DMS53 (cell line): ENCODE results near the gene CNN2.

ENCODE experiments used
- DNase-seq: peaks from one replicate; lab custom pipeline; 2025; lab: John Stamatoyannopoulos, UW

Gene CNN2

GRCh38 chr19:1026783-1027649 is 608 bp downstream of the CNN2 start:
- peak; percentile 59 for DNase-seq

- peak; percentile 69 for DNase-seq
Measured at GRCh38 chr19:1027650-1028061, 1.2 kb downstream of the CNN2 start.

- peak; percentile 86 for DNase-seq
Measured at GRCh38 chr19:1028062-1028926, 1.9 kb downstream of the CNN2 start.

- DNase-seq = no peak
Measured at GRCh38 chr19:1032264-1032867, 6.0 kb downstream of the CNN2 start.

GRCh38 chr19:1035998-1036621 is 9.7 kb downstream of the CNN2 start:
- DNase-seq = no peak

GRCh38 chr19:1037621-1038064 is 11.2 kb downstream of the CNN2 start:
- no peak for DNase-seq

- peak; percentile 40 for DNase-seq
Measured at GRCh38 chr19:1038978-1039645, 12.7 kb downstream of the CNN2 start.

- peak; percentile 98 for DNase-seq
Measured at GRCh38 chr19:1039646-1040475, 13.5 kb downstream of the CNN2 start, which contains the start of gene ABCA7. ABCA7 (plus strand) TSS chr19:1040107; CDS start chr19:1041362, 1,255 bp downstream.

GRCh38 chr19:1040476-1041271 is 14.3 kb downstream of the CNN2 start:
- DNase-seq = peak; percentile 94

GRCh38 chr19:1041272-1041834 is 14.9 kb downstream of the CNN2 start:
- DNase-seq = no peak

GRCh38 chr19:1041835-1042685 is 15.7 kb downstream of the CNN2 start:
- DNase-seq = peak; percentile 92

GRCh38 chr19:1042689-1043511 is 16.5 kb downstream of the CNN2 start:
- DNase-seq = peak; percentile 34

GRCh38 chr19:1045247-1045603 is 18.8 kb downstream of the CNN2 start:
- peak; percentile 71 for DNase-seq

- no peak for DNase-seq
Measured at GRCh38 chr19:1046117-1046626, 19.8 kb downstream of the CNN2 start.

GRCh38 chr19:1046836-1047695 is 20.7 kb downstream of the CNN2 start:
- no peak for DNase-seq

- no peak for DNase-seq
Measured at GRCh38 chr19:1047696-1048147, 21.3 kb downstream of the CNN2 start.
